Liver (tissue), 9 donors: ENCODE data around the gene MGME1. TPM values are rescaled to one million over a fixed set of nuclear protein-coding genes. Genes with fewer than 3 reads are reported as not detected.
A peak's percentile ranks its signal among the peaks of the same experiment; 100 is the strongest.

Experiments
- DNase-seq: peaks from one replicate; pipeline ENCODE4 v3.0.0-alpha.2; 2017; ENCODE audit warnings: low spot score
- H3K27ac ChIP-seq, 2 donors: one replicate each; pipeline ENCODE4 v1.7.0; 2013; ENCODE audit warnings: inconsistent platforms in 2 of 2, low read length in 2 of 2, control low read depth in 1 of 2, low read depth in 1 of 2, mild to moderate bottlenecking in 1 of 2
- H3K27me3 ChIP-seq, 4 donors: one replicate each; pipeline versions ENCODE4 v1.6.1 to v1.7.0; 2013; ENCODE audit warnings: low read length in 3 of 4, inconsistent platforms in 1 of 4, mild to moderate bottlenecking in 1 of 4, moderate library complexity in 1 of 4; ENCODE audit not compliant: control insufficient read depth in 4 of 4, insufficient read depth in 4 of 4
- H3K36me3 ChIP-seq, 4 donors: one replicate each; pipeline versions ENCODE4 v1.6.1 to v1.7.0; 2013; ENCODE audit warnings: low read length in 3 of 4, mild to moderate bottlenecking in 3 of 4, low read depth in 1 of 4, moderate library complexity in 1 of 4; ENCODE audit not compliant: control insufficient read depth in 4 of 4, insufficient read depth in 3 of 4
- H3K4me1 ChIP-seq, 4 donors: one replicate each; pipeline versions ENCODE4 v1.6.1 to v1.7.0; 2013; ENCODE audit warnings: low read length in 3 of 4, mild to moderate bottlenecking in 3 of 4, moderate library complexity in 1 of 4; ENCODE audit not compliant: control insufficient read depth in 4 of 4, insufficient read depth in 4 of 4
- H3K4me3 ChIP-seq, 3 donors: one replicate each; pipeline versions ENCODE4 v1.6.1 to v1.7.0; 2013; ENCODE audit warnings: low read length in 3 of 3, control low read depth in 1 of 3, low read depth in 1 of 3, mild to moderate bottlenecking in 1 of 3
- H3K9ac ChIP-seq, 2 donors: one replicate each; pipeline ENCODE4 v1.7.0; 2013; ENCODE audit warnings: low read length in 2 of 2, mild to moderate bottlenecking in 2 of 2, moderate library complexity in 2 of 2, control low read depth in 1 of 2, low read depth in 1 of 2
- H3K9me3 ChIP-seq, 4 donors: one replicate each; pipeline versions ENCODE4 v1.6.1 to v1.7.0; 2013; ENCODE audit warnings: low read length in 3 of 4; ENCODE audit not compliant: control insufficient read depth in 4 of 4
- EGR1 ChIP-seq, 2 donors: IDR thresholded peaks; 2 replicates each; pipeline ENCODE4 v1.6.1; 2016 to 2018; ENCODE audit warnings: antibody characterized with exemption in 2 of 2, low read depth in 2 of 2
- FOXA1 ChIP-seq: IDR thresholded peaks from 2 replicates; pipeline ENCODE4 v1.6.1; 2016; ENCODE audit warnings: antibody characterized with exemption
- GABPA ChIP-seq, 2 donors: IDR thresholded peaks in 1 of 2; conservative IDR thresholded peaks in 1 of 2; 2 replicates each; pipeline ENCODE4 v1.6.1; 2016; ENCODE audit warnings: antibody characterized with exemption in 2 of 2, mild to moderate bottlenecking in 1 of 2, moderate library complexity in 1 of 2
- HNF4A ChIP-seq, 2 donors: conservative IDR thresholded peaks; 2 replicates each; pipeline ENCODE4 v1.6.1; 2016; ENCODE audit warnings: antibody characterized with exemption in 2 of 2, mild to moderate bottlenecking in 2 of 2
- JUND ChIP-seq, 2 donors: IDR thresholded peaks; 2 replicates each; pipeline ENCODE4 v1.6.1; 2016; ENCODE audit warnings: antibody characterized with exemption in 2 of 2
- NR2F2 ChIP-seq: IDR thresholded peaks from 2 replicates; pipeline ENCODE4 v1.6.1; 2016; ENCODE audit warnings: antibody characterized with exemption
- RAD21 ChIP-seq, 2 donors: IDR thresholded peaks; 2 replicates each; pipeline ENCODE4 v1.6.1; 2016; ENCODE audit warnings: antibody characterized with exemption in 2 of 2, mild to moderate bottlenecking in 2 of 2
- RXRA ChIP-seq, 2 donors: IDR thresholded peaks; 2 replicates each; pipeline ENCODE4 v1.6.1; 2017 to 2018; ENCODE audit warnings: antibody characterized with exemption in 2 of 2, mild to moderate bottlenecking in 1 of 2
- SP1 ChIP-seq: IDR thresholded peaks from 2 replicates; pipeline ENCODE4 v1.6.1; 2018; ENCODE audit warnings: antibody characterized with exemption, mild to moderate bottlenecking
- TAF1 ChIP-seq: conservative IDR thresholded peaks from 2 replicates; pipeline ENCODE4 v1.6.1; 2016; ENCODE audit warnings: antibody characterized with exemption, mild to moderate bottlenecking
- YY1 ChIP-seq: IDR thresholded peaks from 2 replicates; pipeline ENCODE4 v1.6.1; 2016; ENCODE audit warnings: antibody characterized with exemption, mild to moderate bottlenecking
- WGBS: extraction: QIAGEN DNeasy Blood & Tissue Kit; methylation state at CpG from one replicate; pipeline ENCODE4 v1.1.7; 2013; 5-methylcytosine and 5-hydroxymethylcytosine counted together
- polyA plus RNA-seq, 2 donors: library from polyadenylated mRNA; stranded (reverse) in 1 of 2; unstranded in 1 of 2; fragments of 200-250 nt in 1 of 2; fragments of >200 nt in 1 of 2; fragmentation: Nextera tagmentation in 1 of 2; extraction: Ambion mirVana in 1 of 2; gene quantifications; one replicate each; pipeline versions ENCODE4 v1.2.1 to v1.2.3, GENCODE V29; 2013 to 2015
- total RNA-seq, 2 donors: library from RNA; depleted of rRNA; stranded (reverse); fragments of >200 nt; gene quantifications; one replicate each; pipeline ENCODE4 v1.2.3, GENCODE V29; 2014
- TF ChIP-seq, protein P1 (sequence below): IDR thresholded peaks from 2 replicates; pipeline ENCODE4 v1.6.1; 2016; ENCODE audit warnings: antibody characterized with exemption
- TF ChIP-seq, protein P2 (sequence below): IDR thresholded peaks from 2 replicates; pipeline ENCODE4 v1.6.1; 2016; ENCODE audit warnings: antibody characterized with exemption
- TF ChIP-seq, protein P3 (sequence below): fragments of 150-350 bp; IDR thresholded peaks from 2 replicates; pipeline ENCODE4 v1.5.1; 2017; ENCODE audit warnings: improper control_type of control experiment, low read depth, low read length; ENCODE audit not compliant: missing input control
- TF ChIP-seq, protein P4 (sequence below): IDR thresholded peaks from 2 replicates; pipeline ENCODE4 v1.6.1; 2016; ENCODE audit warnings: antibody characterized with exemption, mild to moderate bottlenecking
- donor health status: healthy.
- donor health status: healthy.
- donor health status: healthy.
- donor health status: healthy.
- donor health status: healthy.

The MGME1 gene
- total and polyA plus RNA-seq, 4 donors = 4.2 to 26.8 (median 6.7) TPM

DNA sequence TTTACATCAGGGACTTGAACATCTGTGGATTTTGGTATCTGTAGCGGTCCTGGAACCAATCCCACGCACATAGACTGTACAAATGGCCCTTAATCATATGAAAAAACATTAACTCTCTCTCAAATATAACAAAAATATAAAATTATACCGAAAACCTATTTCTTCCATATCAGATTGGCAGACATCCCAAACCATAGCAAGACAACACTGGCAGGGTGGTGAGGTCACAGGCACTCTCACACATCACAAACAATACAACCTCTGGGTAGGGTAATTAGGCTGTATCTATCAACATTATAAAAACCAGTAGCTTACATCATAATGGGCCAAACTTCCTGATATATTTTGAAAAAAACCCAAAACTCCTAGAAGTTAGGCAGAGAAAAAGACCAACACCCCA lies 48.0 kb downstream of the MGME1 start:
- Histone ChIP-seq H3K4me1 (no peaks in the 10 kb centered on the region), H3K9ac (no peak overlapping the region), H3K9me3 (no peaks in the 10 kb centered on the region), H3K27me3 (no peaks in the 10 kb centered on the region), H3K4me3 (no peak overlapping the region), H3K36me3 (no peaks in the 10 kb centered on the region), H3K27ac (no peak overlapping the region)
- no peak for DNase-seq
- 82% methylated on average over 3 of the region's 3 CpGs for WGBS
- no peak for TF ChIP-seq GABPA (IDR thresholded peaks at IDR 0.05 in 1 of 2, conservative IDR thresholded peaks at IDR 0.05 in 1 of 2)
- TF ChIP-seq EGR1 (IDR thresholded peaks at IDR 0.05; ENCODE audit: low read depth in 2 of 2) = no peak
- no peak for TF ChIP-seq NR2F2
- no peak for TF ChIP-seq HNF4A (conservative IDR thresholded peaks at IDR 0.05)
- TF ChIP-seq SP1 = no peak
- TF ChIP-seq YY1 = no peak
- no peak for TF ChIP-seq RAD21 (IDR thresholded peaks at IDR 0.05)

DNA sequence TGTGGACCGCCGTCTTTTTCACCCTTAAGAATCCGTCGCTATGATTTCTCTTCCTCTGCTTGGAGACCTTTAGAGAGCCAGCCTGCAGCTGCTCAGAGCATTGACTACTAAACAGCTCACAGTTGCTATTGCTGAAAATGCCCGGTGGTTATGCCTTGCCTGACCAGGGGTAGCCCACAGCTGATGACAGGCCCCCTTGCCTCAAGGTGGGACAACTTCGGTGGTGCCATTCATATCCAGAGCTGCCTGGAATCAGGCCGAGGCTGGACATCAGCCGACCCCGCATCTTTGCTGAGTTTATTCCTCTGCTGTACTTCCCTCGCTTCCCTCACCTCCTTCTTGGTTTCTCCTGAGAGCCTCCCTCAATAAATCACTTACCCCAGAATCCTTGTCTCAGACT lies 49.3 kb downstream of the MGME1 start:
- no peak overlapping the region for H3K4me3 ChIP-seq
- H3K27me3 ChIP-seq = no peaks in the 10 kb centered on the region
- H3K27ac ChIP-seq = no peak overlapping the region
- 92% methylated on average over 10 of the region's 10 CpGs for WGBS
- H3K9me3 ChIP-seq = no peaks in the 10 kb centered on the region
- no peaks in the 10 kb centered on the region for H3K36me3 ChIP-seq
- TF ChIP-seq SP1 = no peak
- no peak for TF ChIP-seq FOXA1
- TF ChIP-seq, protein P1, sequence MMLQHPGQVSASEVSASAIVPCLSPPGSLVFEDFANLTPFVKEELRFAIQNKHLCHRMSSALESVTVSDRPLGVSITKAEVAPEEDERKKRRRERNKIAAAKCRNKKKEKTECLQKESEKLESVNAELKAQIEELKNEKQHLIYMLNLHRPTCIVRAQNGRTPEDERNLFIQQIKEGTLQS = no peak
- no peak for TF ChIP-seq HNF4A (conservative IDR thresholded peaks at IDR 0.05)
- TF ChIP-seq, protein P2, sequence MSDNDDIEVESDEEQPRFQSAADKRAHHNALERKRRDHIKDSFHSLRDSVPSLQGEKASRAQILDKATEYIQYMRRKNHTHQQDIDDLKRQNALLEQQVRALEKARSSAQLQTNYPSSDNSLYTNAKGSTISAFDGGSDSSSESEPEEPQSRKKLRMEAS = no peak
- no peak for TF ChIP-seq RXRA (IDR thresholded peaks at IDR 0.05)
- no peak for TF ChIP-seq EGR1 (IDR thresholded peaks at IDR 0.05; ENCODE audit: low read depth in 2 of 2)
- no peak for DNase-seq
- H3K4me1 ChIP-seq = no peaks in the 10 kb centered on the region
- no peak overlapping the region for H3K9ac ChIP-seq

DNA sequence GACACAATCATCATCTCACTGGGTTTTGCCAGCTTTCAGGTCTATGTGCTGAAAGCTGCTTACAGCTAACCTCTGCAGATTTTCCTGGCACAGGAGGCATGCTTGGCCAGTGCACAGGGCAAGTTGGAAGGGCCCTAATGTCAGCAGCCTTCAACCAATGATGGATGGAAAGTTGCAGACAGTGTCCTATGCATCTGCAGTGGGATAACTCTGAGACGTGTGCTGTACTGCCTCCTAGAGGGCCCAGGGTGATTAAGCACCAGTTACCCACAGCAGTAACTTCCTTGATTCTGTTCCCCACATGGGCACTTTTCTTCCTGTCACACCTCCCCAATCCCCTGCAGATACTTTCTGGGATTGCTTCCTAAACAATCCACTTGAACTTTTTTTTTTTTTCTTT lies 50.2 kb downstream of the MGME1 start:
- Histone ChIP-seq H3K9ac (no peak overlapping the region), H3K4me3 (no peak overlapping the region), H3K36me3 (no peaks in the 10 kb centered on the region), H3K9me3 (no peaks in the 10 kb centered on the region), H3K27me3 (no peaks in the 10 kb centered on the region), H3K27ac (no peak overlapping the region), H3K4me1 (no peaks in the 10 kb centered on the region)
- no peak for DNase-seq
- 8% methylated on average over 1 of the region's 1 CpG for WGBS
- no peak for TF ChIP-seq GABPA (IDR thresholded peaks at IDR 0.05 in 1 of 2, conservative IDR thresholded peaks at IDR 0.05 in 1 of 2)
- peak; percentile 58 to 67 for TF ChIP-seq RAD21 (IDR thresholded peaks at IDR 0.05)
- TF ChIP-seq, protein P3, sequence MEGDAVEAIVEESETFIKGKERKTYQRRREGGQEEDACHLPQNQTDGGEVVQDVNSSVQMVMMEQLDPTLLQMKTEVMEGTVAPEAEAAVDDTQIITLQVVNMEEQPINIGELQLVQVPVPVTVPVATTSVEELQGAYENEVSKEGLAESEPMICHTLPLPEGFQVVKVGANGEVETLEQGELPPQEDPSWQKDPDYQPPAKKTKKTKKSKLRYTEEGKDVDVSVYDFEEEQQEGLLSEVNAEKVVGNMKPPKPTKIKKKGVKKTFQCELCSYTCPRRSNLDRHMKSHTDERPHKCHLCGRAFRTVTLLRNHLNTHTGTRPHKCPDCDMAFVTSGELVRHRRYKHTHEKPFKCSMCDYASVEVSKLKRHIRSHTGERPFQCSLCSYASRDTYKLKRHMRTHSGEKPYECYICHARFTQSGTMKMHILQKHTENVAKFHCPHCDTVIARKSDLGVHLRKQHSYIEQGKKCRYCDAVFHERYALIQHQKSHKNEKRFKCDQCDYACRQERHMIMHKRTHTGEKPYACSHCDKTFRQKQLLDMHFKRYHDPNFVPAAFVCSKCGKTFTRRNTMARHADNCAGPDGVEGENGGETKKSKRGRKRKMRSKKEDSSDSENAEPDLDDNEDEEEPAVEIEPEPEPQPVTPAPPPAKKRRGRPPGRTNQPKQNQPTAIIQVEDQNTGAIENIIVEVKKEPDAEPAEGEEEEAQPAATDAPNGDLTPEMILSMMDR = peak; percentile 35

DNA sequence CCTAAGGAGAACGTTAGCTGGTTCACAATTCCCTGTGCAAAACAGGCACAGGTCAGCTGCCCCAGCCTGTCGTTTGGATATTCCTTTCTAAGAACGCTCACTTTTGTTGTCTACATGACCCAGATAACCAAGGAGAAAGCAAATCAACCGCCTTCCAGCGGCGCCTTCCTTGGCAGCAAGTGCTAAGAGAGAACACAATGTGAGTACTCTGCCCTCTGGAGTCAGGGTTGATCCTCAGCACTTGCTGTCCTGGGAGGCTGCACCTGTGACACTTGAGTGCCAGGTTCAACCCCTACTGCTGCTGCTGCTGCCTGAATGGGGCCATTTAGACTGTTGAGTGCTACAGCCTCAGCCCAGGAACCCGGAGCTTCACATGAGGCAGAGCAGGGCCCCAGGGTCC lies 52.1 kb downstream of the MGME1 start:
- WGBS = 87% methylated on average over 7 of the region's 7 CpGs
- H3K36me3 ChIP-seq = no peaks in the 10 kb centered on the region
- H3K4me3 ChIP-seq = no peak overlapping the region
- H3K4me1 ChIP-seq = no peaks in the 10 kb centered on the region
- DNase-seq = no peak
- no peaks in the 10 kb centered on the region for H3K27me3 ChIP-seq
- no peak overlapping the region for H3K9ac ChIP-seq
- H3K27ac ChIP-seq = no peak overlapping the region
- no peaks in the 10 kb centered on the region for H3K9me3 ChIP-seq
- TF ChIP-seq, protein P2 = no peak
- TF ChIP-seq YY1 = no peak
- no peak for TF ChIP-seq TAF1
- no peak for TF ChIP-seq EGR1 (IDR thresholded peaks at IDR 0.05; ENCODE audit: low read depth in 2 of 2)
- no peak for TF ChIP-seq JUND (IDR thresholded peaks at IDR 0.05)
- TF ChIP-seq, protein P4, sequence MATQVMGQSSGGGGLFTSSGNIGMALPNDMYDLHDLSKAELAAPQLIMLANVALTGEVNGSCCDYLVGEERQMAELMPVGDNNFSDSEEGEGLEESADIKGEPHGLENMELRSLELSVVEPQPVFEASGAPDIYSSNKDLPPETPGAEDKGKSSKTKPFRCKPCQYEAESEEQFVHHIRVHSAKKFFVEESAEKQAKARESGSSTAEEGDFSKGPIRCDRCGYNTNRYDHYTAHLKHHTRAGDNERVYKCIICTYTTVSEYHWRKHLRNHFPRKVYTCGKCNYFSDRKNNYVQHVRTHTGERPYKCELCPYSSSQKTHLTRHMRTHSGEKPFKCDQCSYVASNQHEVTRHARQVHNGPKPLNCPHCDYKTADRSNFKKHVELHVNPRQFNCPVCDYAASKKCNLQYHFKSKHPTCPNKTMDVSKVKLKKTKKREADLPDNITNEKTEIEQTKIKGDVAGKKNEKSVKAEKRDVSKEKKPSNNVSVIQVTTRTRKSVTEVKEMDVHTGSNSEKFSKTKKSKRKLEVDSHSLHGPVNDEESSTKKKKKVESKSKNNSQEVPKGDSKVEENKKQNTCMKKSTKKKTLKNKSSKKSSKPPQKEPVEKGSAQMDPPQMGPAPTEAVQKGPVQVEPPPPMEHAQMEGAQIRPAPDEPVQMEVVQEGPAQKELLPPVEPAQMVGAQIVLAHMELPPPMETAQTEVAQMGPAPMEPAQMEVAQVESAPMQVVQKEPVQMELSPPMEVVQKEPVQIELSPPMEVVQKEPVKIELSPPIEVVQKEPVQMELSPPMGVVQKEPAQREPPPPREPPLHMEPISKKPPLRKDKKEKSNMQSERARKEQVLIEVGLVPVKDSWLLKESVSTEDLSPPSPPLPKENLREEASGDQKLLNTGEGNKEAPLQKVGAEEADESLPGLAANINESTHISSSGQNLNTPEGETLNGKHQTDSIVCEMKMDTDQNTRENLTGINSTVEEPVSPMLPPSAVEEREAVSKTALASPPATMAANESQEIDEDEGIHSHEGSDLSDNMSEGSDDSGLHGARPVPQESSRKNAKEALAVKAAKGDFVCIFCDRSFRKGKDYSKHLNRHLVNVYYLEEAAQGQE = no peak
- TF ChIP-seq, protein P3 = no peak
